Sigmoid colon (tissue), 4 donors: Measurements from ENCODE around the gene SRGAP1.

ENCODE experiments used
- CTCF ChIP-seq, 4 experiments: fragments of 450-650 bp in 3 of 4; fragments of 200-600 bp in 1 of 4; IDR thresholded peaks; one replicate each; pipeline ENCODE4 v1.5.1; 2016 to 2019; ENCODE audit warnings: antibody characterized with exemption in 4 of 4, mild to moderate bottlenecking in 3 of 4, moderate library complexity in 2 of 4
- POLR2AphosphoS5 ChIP-seq, 4 donors: sonication (generic); formaldehyde crosslinking; IDR thresholded peaks; one replicate each; pipeline ENCODE4 v1.6.1; 2017; ENCODE audit warnings: antibody characterized with exemption in 4 of 4

- TF ChIP-seq POLR2AphosphoS5 (IDR thresholded peaks at IDR 0.05) (no peak), CTCF (IDR thresholded peaks at IDR 0.05) (no peak)
These were observed 212.2 kb downstream of the SRGAP1 start for GRCh38 chr12:64056741-64057140.
